ENCODE results near the gene RBM47. TPM values are rescaled to one million over a fixed set of nuclear protein-coding genes. Genes with fewer than 3 reads are reported as not detected.

The RBM47 gene
- total RNA-seq, 1 donor from 2014 or later: 0.37 TPM

DNA sequence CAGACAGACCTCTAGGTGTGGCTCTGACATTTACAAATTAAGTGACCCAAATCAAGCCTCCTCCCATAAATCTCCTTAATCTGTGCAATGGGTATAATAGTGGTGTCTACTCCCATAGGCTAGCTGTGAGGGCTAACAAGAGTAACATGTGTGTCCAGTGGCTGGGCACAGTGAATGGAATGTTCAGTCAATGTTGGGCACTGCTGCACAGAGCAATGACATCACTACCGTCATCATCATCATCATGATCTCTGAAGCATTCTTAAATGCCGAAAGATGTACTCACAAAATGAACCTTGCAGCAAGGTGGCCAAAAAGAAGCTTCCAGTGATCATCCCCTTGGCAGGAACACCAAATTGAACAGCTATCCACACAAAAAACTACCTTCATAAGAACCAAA is 251.0 kb downstream of the RBM47 start:
- no peaks in the 10 kb centered on the region for H3K9me3 Mint-ChIP-seq
- peaks cover 4% of the 10 kb centered on the region for H3K4me1 Mint-ChIP-seq
- no peak for DNase-seq (ENCODE audit: low read depth, low spot score)
- TF ChIP-seq, protein P1, sequence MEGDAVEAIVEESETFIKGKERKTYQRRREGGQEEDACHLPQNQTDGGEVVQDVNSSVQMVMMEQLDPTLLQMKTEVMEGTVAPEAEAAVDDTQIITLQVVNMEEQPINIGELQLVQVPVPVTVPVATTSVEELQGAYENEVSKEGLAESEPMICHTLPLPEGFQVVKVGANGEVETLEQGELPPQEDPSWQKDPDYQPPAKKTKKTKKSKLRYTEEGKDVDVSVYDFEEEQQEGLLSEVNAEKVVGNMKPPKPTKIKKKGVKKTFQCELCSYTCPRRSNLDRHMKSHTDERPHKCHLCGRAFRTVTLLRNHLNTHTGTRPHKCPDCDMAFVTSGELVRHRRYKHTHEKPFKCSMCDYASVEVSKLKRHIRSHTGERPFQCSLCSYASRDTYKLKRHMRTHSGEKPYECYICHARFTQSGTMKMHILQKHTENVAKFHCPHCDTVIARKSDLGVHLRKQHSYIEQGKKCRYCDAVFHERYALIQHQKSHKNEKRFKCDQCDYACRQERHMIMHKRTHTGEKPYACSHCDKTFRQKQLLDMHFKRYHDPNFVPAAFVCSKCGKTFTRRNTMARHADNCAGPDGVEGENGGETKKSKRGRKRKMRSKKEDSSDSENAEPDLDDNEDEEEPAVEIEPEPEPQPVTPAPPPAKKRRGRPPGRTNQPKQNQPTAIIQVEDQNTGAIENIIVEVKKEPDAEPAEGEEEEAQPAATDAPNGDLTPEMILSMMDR (conservative IDR thresholded peaks at IDR 0.05): no peak
- H3K27me3 Mint-ChIP-seq (ENCODE audit: low read depth): no peaks in the 10 kb centered on the region
- no peak overlapping the region for H3K27ac Mint-ChIP-seq (ENCODE audit: unreplicated experiment)
- no peaks in the 10 kb centered on the region for H3K36me3 Mint-ChIP-seq (ENCODE audit: low read depth)
- H3K4me3 Mint-ChIP-seq: no peak overlapping the region

DNA sequence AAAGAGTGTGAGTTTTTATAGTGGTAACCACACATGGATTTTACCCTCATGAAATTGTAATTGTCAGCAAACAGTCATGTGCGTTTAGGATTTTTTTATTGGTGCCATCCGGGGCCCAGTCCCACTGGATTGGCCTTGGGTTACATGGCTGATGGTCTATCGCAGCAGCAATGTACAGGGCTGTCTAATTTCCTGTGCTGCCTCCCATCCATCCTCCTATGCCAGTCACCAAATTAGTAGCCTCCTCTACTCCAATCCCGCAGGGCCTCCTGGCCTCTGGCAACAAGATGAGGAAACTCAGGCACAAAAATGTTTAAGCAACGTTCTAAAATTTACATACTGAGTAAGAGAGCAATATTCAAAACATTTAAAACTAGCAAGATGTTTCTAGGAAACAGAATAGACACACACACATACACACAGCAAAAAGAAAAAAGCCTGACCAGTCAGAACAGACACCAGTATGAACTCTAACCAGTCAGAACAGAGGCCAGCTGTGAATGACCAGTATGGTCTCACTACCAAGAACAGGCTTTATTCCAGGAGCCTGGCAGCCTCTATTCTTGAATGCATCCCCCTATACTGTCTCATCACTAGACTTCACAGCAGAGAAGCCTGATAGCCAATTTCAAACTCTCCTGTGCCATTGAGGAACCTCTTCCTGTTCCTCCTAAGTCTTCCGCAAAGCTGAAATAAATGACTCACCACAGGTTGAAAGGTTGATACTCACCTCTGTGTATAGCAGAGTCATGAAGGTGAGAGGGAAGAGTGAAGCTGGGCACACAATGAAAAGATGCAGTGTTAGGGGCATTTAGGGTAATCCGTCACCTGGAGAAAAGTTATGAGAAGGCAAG is 251.9 kb downstream of the RBM47 start:
- no peak overlapping the region for H3K27ac Mint-ChIP-seq (ENCODE audit: unreplicated experiment)

DNA sequence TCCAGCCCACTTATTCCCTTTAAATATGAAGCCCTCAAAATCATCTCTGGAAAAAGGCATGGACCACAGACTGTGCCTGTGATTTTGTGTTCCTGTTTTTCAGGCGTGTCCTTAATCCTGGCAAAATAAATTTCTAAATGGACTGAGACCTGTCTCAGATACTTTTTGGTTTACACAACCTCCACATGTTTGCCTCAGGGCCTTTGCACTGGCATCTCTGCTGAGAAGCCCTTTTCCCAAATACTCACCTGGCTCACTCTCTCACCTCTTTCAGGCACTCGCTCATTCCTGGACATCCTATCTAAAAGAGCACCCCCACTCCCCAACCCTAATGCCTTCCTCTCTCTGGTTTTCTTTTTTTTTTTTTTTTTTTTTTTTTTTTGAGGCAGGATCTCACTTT is 254.0 kb downstream of the RBM47 start:
- DNase-seq (ENCODE audit: low read depth, low spot score): no peak
- Mint-ChIP-seq H3K4me1 (no peaks in the 10 kb centered on the region), H3K36me3 (ENCODE audit: low read depth) (no peaks in the 10 kb centered on the region), H3K27ac (ENCODE audit: unreplicated experiment) (no peak overlapping the region), H3K27me3 (ENCODE audit: low read depth) (no peaks in the 10 kb centered on the region), H3K4me3 (no peak overlapping the region), H3K9me3 (no peaks in the 10 kb centered on the region)
- TF ChIP-seq, protein P1 (conservative IDR thresholded peaks at IDR 0.05): no peak

More for the DNA sequence above, 251.9 kb downstream of the RBM47 start:
- peaks cover 4% of the 10 kb centered on the region for H3K4me1 Mint-ChIP-seq
- H3K27me3 Mint-ChIP-seq (ENCODE audit: low read depth): no peaks in the 10 kb centered on the region
- H3K9me3 Mint-ChIP-seq: no peaks in the 10 kb centered on the region
- H3K4me3 Mint-ChIP-seq: no peak overlapping the region
- TF ChIP-seq, protein P1 (conservative IDR thresholded peaks at IDR 0.05): no peak
- no peak for DNase-seq (ENCODE audit: low read depth, low spot score)
- no peaks in the 10 kb centered on the region for H3K36me3 Mint-ChIP-seq (ENCODE audit: low read depth)

DNA sequence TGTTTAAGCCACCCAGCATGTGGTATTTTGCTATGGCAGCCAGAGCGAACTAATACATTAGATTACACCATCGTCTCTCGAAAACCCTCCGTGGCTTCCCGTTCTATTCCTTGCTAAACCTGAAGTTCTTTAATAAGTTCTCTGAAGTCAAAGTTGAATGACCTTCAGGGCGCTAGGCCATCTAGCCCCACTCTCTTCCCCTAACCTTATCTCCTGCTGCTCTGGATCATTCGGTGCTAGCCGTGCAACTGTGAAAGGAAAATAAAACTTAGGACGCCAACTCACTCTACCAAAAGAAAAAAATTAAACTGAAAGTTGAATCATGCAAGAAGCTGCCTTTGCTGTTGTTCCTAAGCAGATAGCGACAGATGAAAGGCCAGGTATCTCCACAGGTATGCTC is 254.6 kb downstream of the RBM47 start:
- TF ChIP-seq, protein P1 (conservative IDR thresholded peaks at IDR 0.05): no peak
- Mint-ChIP-seq H3K4me3 (no peak overlapping the region), H3K9me3 (no peaks in the 10 kb centered on the region), H3K27me3 (ENCODE audit: low read depth) (no peaks in the 10 kb centered on the region), H3K36me3 (ENCODE audit: low read depth) (no peaks in the 10 kb centered on the region), H3K4me1 (no peaks in the 10 kb centered on the region), H3K27ac (ENCODE audit: unreplicated experiment) (peak overlapping the region; percentile 3)
- no peak for DNase-seq (ENCODE audit: low read depth, low spot score)

DNA sequence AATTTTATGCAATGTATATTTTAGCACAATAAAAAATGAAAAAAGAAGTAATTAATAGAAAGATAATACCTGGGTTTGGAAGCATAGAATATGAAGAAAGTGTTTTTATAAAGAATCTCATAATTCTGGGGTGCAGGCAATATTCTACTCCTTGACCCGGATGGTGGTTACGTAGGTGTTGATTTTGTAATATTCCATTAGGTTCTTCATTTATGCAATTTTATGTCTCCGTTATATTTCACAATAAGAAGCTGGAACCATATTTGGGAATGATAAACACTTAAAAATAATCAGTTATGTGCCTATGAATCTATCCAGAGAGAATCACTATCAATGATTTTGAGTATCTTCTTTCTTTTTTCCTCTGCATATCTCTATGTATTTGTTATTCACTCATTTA is 256.0 kb downstream of the RBM47 start:
- DNase-seq (ENCODE audit: low read depth, low spot score): no peak
- no peaks in the 10 kb centered on the region for H3K9me3 Mint-ChIP-seq
- TF ChIP-seq, protein P1 (conservative IDR thresholded peaks at IDR 0.05): no peak
- H3K4me1 Mint-ChIP-seq: no peaks in the 10 kb centered on the region
- no peak overlapping the region for H3K4me3 Mint-ChIP-seq
- no peaks in the 10 kb centered on the region for H3K36me3 Mint-ChIP-seq (ENCODE audit: low read depth)
- H3K27me3 Mint-ChIP-seq (ENCODE audit: low read depth): no peaks in the 10 kb centered on the region
- H3K27ac Mint-ChIP-seq (ENCODE audit: unreplicated experiment): no peak overlapping the region

Small RNA genes lying within 50 kb of the gene (microRNA-seq; reads per million reads assigned to microRNA genes)
- not detected for gene MIR4802

Other genes starting within 250 kb of the RBM47 start
- 4.4 and 4.7 TPM in 2 replicates for gene NSUN7, start 120.1 kb upstream of the RBM47 start, total RNA-seq